ENCODE results near the gene MAEA. TPM values are rescaled to one million over a fixed set of nuclear protein-coding genes. Genes with fewer than 3 reads are reported as not detected.
"Not testable (repeated sequence)": the region's sequence is repeated elsewhere in the genome, so short reads cannot be mapped to it uniquely, and the experiment has no call there.

MAEA gene
- total RNA-seq, 2 experiments from 2014 or later: 25.2 to 29.4 TPM

- Mint-ChIP-seq H3K27ac (no peak overlapping the region), H3K4me1 (ENCODE audit: low read depth) (peaks cover 31% of the 10 kb centered on the region), H3K36me3 (ENCODE audit: low read depth) (peaks cover 15% of the 10 kb centered on the region), H3K4me3 (no peak overlapping the region), H3K9me3 (no peaks in the 10 kb centered on the region), H3K27me3 (ENCODE audit: low read depth) (no peaks in the 10 kb centered on the region)
- peak; percentile 33 for DNase-seq
- intact Hi-C loops (cut with micrococcal nuclease): no loop called here
- CTCF ChIA-PET: interaction anchor here (0.6 to 1.8 kb wide), 4 partner anchors 17 to 199 kb away, joined by 3 to 5 read pairs (median 5); partner anchors contain the start of gene UVSSA
Observed at GRCh38 chr4:1329408-1330371, 40.0 kb downstream of the MAEA start.

- Mint-ChIP-seq H3K36me3 (ENCODE audit: low read depth) (peaks cover 19% of the 10 kb centered on the region), H3K27ac (peak overlapping the region; percentile 62), H3K4me3 (peak overlapping the region; percentile 4), H3K4me1 (ENCODE audit: low read depth) (peaks cover 37% of the 10 kb centered on the region), H3K27me3 (ENCODE audit: low read depth) (no peaks in the 10 kb centered on the region), H3K9me3 (no peaks in the 10 kb centered on the region)
- CTCF ChIA-PET: interaction anchor here (0.6 to 1.8 kb wide), 4 partner anchors 16 to 200 kb away, joined by 3 to 5 read pairs (median 5); partner anchors contain the start of gene UVSSA
- intact Hi-C loops (cut with micrococcal nuclease): no loop called here
- peak; percentile 45 for DNase-seq
Observed at GRCh38 chr4:1330761-1331590, 41.3 kb downstream of the MAEA start.

- Mint-ChIP-seq H3K9me3 (no peaks in the 10 kb centered on the region), H3K4me1 (ENCODE audit: low read depth) (peaks cover 41% of the 10 kb centered on the region), H3K27me3 (ENCODE audit: low read depth) (no peaks in the 10 kb centered on the region), H3K36me3 (ENCODE audit: low read depth) (peaks cover 25% of the 10 kb centered on the region), H3K4me3 (no peak overlapping the region), H3K27ac (no peak overlapping the region)
- no peak for DNase-seq
- intact Hi-C loops (cut with micrococcal nuclease): no loop called here
- CTCF ChIA-PET: no interaction called here
Observed at GRCh38 chr4:1331591-1332353, 42.1 kb downstream of the MAEA start.

GRCh38 chr4:1332686-1333085, 43.0 kb downstream of the MAEA start:
- peaks cover 50% of the 10 kb centered on the region for H3K4me1 Mint-ChIP-seq (ENCODE audit: low read depth)
- no peaks in the 10 kb centered on the region for H3K27me3 Mint-ChIP-seq (ENCODE audit: low read depth)
- H3K4me3 Mint-ChIP-seq: no peak overlapping the region
- no peak overlapping the region for H3K27ac Mint-ChIP-seq
- peaks cover 34% of the 10 kb centered on the region for H3K36me3 Mint-ChIP-seq (ENCODE audit: low read depth)
- intact Hi-C loops (cut with micrococcal nuclease): no loop called here
- no peaks in the 10 kb centered on the region for H3K9me3 Mint-ChIP-seq
- CTCF ChIA-PET: no interaction called here
- DNase-seq: no peak

- intact Hi-C loops (cut with micrococcal nuclease): no loop called here
- no peaks in the 10 kb centered on the region for H3K27me3 Mint-ChIP-seq (ENCODE audit: low read depth)
- no peak overlapping the region for H3K27ac Mint-ChIP-seq
- no peaks in the 10 kb centered on the region for H3K9me3 Mint-ChIP-seq
- H3K4me1 Mint-ChIP-seq (ENCODE audit: low read depth): peaks cover 53% of the 10 kb centered on the region
- CTCF ChIA-PET: no interaction called here
- no peak for DNase-seq
- no peak overlapping the region for H3K4me3 Mint-ChIP-seq
- peaks cover 36% of the 10 kb centered on the region for H3K36me3 Mint-ChIP-seq (ENCODE audit: low read depth)
Observed at GRCh38 chr4:1333256-1333655, 43.6 kb downstream of the MAEA start.

- DNase-seq; H3K27ac Mint-ChIP-seq; H3K27me3 Mint-ChIP-seq (ENCODE audit: low read depth); intact Hi-C loops (cut with micrococcal nuclease); H3K9me3 Mint-ChIP-seq; CTCF ChIA-PET; H3K4me3 Mint-ChIP-seq: not testable (repeated sequence)
- H3K4me1 Mint-ChIP-seq (ENCODE audit: low read depth): peaks cover 52% of the 10 kb centered on the region
- H3K36me3 Mint-ChIP-seq (ENCODE audit: low read depth): peaks cover 38% of the 10 kb centered on the region
Observed at GRCh38 chr4:1333851-1334578, 44.3 kb downstream of the MAEA start.

- CTCF ChIA-PET: no interaction called here
- Mint-ChIP-seq H3K9me3 (no peaks in the 10 kb centered on the region), H3K27me3 (ENCODE audit: low read depth) (no peaks in the 10 kb centered on the region), H3K27ac (peak overlapping the region; percentile 75), H3K36me3 (ENCODE audit: low read depth) (peaks cover 37% of the 10 kb centered on the region), H3K4me3 (no peak overlapping the region), H3K4me1 (ENCODE audit: low read depth) (peaks cover 47% of the 10 kb centered on the region)
- intact Hi-C loops (cut with micrococcal nuclease): no loop called here
- no peak for DNase-seq
Observed at GRCh38 chr4:1334579-1334895, 44.8 kb downstream of the MAEA start.

GRCh38 chr4:1335193-1335883, 45.6 kb downstream of the MAEA start:
- H3K36me3 Mint-ChIP-seq (ENCODE audit: low read depth): peaks cover 38% of the 10 kb centered on the region
- H3K4me3 Mint-ChIP-seq; CTCF ChIA-PET; H3K27me3 Mint-ChIP-seq (ENCODE audit: low read depth); intact Hi-C loops (cut with micrococcal nuclease); H3K9me3 Mint-ChIP-seq: not testable (repeated sequence)
- DNase-seq: peak; percentile 25
- H3K27ac Mint-ChIP-seq: peak overlapping the region; percentile 75
- H3K4me1 Mint-ChIP-seq (ENCODE audit: low read depth): peaks cover 39% of the 10 kb centered on the region

- H3K36me3 Mint-ChIP-seq (ENCODE audit: low read depth): peaks cover 39% of the 10 kb centered on the region
- CTCF ChIA-PET: no interaction called here
- no peaks in the 10 kb centered on the region for H3K9me3 Mint-ChIP-seq
- H3K27ac Mint-ChIP-seq: peak overlapping the region; percentile 86
- intact Hi-C loops (cut with micrococcal nuclease): no loop called here
- DNase-seq: no peak
- H3K4me3 Mint-ChIP-seq: no peak overlapping the region
- H3K27me3 Mint-ChIP-seq (ENCODE audit: low read depth): no peaks in the 10 kb centered on the region
- peaks cover 33% of the 10 kb centered on the region for H3K4me1 Mint-ChIP-seq (ENCODE audit: low read depth)
Observed at GRCh38 chr4:1336088-1336491, 46.4 kb downstream of the MAEA start.

- peak; percentile 84 for DNase-seq
- no peaks in the 10 kb centered on the region for H3K27me3 Mint-ChIP-seq (ENCODE audit: low read depth)
- H3K9me3 Mint-ChIP-seq: no peaks in the 10 kb centered on the region
- intact Hi-C loops (cut with micrococcal nuclease): loop anchor here (1.0 kb wide), 1 partner anchor 10 kb away; the partner anchor contains the start of gene UVSSA
- H3K27ac Mint-ChIP-seq: peak overlapping the region; percentile 86
- H3K4me1 Mint-ChIP-seq (ENCODE audit: low read depth): peaks cover 29% of the 10 kb centered on the region
- no peak overlapping the region for H3K4me3 Mint-ChIP-seq
- H3K36me3 Mint-ChIP-seq (ENCODE audit: low read depth): peaks cover 41% of the 10 kb centered on the region
- CTCF ChIA-PET: no interaction called here
Observed at GRCh38 chr4:1337376-1337831, 47.7 kb downstream of the MAEA start.

Measured in activated naive CD4-positive, alpha-beta T cell treated with anti-CD3 and anti-CD28 coated beads for 36 hours (primary cell).